ENCODE data around the gene NEGR1.

GRCh38 chr1:71586030-71586429, 696.3 kb downstream of the NEGR1 start:
- TF ChIP-seq CTCF (IDR thresholded peaks at IDR 0.05; ENCODE audit: insufficient read depth, low read depth, low read length) (no peak), EZH2 (IDR thresholded peaks at IDR 0.05; ENCODE audit: insufficient read depth, low read length) (no peak)
